Fibroblast of lung (primary cell): ENCODE results near the gene SLC17A2.

Experiments
- CTCF ChIP-seq, 2 donors: IDR thresholded peaks in 1 of 2; conservative IDR thresholded peaks in 1 of 2; 1 replicate in 1 of 2; 2 replicates in 1 of 2; pipeline ENCODE4 v1.5.1; 2011 to 2012; ENCODE audit warnings: low read length in 2 of 2, control low read depth in 1 of 2, inconsistent platforms in 1 of 2, low read depth in 1 of 2, mild to moderate bottlenecking in 1 of 2
- EZH2 ChIP-seq: IDR thresholded peaks from 2 replicates; pipeline ENCODE4 v1.5.1; 2012; ENCODE audit warnings: low read length, control low read depth, mild to moderate bottlenecking; ENCODE audit errors: missing control alignments

- TF ChIP-seq EZH2 (no peak), CTCF (conservative IDR thresholded peaks at IDR 0.05 in 1 of 2, IDR thresholded peaks at IDR 0.05 in 1 of 2; ENCODE audit: low read depth in 1 of 2, low read length in 2 of 2) (no peak)
Observed at GRCh38 chr6:25956226-25956625, 25.7 kb upstream of the SLC17A2 start.
